LNCAP (cell line): Measurements from ENCODE around the gene SEPTIN8.

Source experiments
- TF ChIP-seq, protein P1 (sequence below): fragments of 450-650 bp; IDR thresholded peaks from 2 replicates; pipeline ENCODE4 v1.5.1; 2017; ENCODE audit warnings: mild to moderate bottlenecking

Gene SEPTIN8

DNA sequence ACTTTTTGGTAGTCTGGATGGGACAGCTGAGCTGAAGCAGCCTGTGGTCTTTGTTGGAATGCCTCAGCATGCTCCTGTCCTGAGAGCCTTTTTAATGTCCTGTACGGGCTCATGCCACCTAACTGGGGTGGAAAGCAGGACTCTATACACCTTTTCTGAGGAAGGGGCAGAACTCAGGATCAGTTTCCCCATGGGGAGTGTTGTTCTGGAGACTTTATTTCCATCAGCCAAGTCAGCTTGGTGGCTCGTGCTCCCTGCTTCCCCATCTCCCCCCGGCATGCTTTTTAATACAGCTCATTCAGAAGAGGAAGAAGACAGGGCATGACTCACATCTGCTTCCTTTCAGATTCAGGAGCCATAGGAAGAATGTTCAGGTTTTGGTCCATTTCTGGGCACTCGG is 5.1 kb upstream of the SEPTIN8 start:
- TF ChIP-seq, protein P1, sequence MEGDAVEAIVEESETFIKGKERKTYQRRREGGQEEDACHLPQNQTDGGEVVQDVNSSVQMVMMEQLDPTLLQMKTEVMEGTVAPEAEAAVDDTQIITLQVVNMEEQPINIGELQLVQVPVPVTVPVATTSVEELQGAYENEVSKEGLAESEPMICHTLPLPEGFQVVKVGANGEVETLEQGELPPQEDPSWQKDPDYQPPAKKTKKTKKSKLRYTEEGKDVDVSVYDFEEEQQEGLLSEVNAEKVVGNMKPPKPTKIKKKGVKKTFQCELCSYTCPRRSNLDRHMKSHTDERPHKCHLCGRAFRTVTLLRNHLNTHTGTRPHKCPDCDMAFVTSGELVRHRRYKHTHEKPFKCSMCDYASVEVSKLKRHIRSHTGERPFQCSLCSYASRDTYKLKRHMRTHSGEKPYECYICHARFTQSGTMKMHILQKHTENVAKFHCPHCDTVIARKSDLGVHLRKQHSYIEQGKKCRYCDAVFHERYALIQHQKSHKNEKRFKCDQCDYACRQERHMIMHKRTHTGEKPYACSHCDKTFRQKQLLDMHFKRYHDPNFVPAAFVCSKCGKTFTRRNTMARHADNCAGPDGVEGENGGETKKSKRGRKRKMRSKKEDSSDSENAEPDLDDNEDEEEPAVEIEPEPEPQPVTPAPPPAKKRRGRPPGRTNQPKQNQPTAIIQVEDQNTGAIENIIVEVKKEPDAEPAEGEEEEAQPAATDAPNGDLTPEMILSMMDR, result no peak

GRCh38 chr5:132781029-132781428 is 4.0 kb upstream of the SEPTIN8 start:
- TF ChIP-seq, protein P1, result no peak

- TF ChIP-seq, protein P1, result no peak
Observed at GRCh38 chr5:132780577-132780976, 3.5 kb upstream of the SEPTIN8 start.

DNA sequence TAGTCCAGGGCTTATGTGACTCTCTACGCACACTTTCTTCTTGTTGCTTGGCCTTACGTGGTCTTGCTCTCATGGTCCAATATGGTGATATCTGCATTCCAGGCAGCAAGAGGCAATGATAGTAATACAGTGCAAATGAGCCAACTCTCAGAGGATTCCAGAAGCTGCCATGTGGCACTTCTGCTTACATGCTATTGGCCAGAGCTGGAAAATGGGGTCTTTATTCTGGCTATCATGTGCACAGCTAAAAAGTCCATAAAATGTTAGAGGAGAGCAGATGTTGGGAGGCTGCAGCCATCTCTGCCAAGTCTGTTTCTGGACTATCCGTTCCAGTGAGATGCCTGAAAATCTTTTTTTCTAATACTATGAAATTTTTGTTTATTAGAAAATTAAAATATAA is 2.9 kb upstream of the SEPTIN8 start:
- TF ChIP-seq, protein P1, result no peak

GRCh38 chr5:132778856-132779255 is 1.8 kb upstream of the SEPTIN8 start:
- TF ChIP-seq, protein P1, result no peak

DNA sequence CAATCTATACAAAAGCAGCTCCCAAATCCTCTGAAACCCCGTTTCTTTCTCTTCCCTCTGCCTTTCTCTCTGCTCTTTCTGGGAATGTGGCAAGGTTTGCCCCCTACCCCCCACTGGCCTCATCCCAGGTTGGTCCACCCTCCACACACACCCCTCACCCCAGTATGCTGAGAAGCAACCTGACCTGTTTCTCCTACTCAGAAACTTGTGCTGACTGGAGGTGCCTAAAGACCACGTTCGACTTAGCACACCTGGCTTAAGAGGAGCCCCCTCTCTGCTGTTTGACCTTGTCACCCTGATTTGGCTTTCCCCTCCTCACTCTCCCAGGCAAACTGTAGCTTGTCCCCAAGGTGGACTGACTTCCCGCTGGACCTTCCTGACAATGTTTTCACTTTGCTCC is 1.1 kb upstream of the SEPTIN8 start:
- TF ChIP-seq, protein P1, result no peak

- TF ChIP-seq, protein P1, result no peak
Observed at GRCh38 chr5:132776938-132777208, 166 bp downstream of the SEPTIN8 start.

DNA sequence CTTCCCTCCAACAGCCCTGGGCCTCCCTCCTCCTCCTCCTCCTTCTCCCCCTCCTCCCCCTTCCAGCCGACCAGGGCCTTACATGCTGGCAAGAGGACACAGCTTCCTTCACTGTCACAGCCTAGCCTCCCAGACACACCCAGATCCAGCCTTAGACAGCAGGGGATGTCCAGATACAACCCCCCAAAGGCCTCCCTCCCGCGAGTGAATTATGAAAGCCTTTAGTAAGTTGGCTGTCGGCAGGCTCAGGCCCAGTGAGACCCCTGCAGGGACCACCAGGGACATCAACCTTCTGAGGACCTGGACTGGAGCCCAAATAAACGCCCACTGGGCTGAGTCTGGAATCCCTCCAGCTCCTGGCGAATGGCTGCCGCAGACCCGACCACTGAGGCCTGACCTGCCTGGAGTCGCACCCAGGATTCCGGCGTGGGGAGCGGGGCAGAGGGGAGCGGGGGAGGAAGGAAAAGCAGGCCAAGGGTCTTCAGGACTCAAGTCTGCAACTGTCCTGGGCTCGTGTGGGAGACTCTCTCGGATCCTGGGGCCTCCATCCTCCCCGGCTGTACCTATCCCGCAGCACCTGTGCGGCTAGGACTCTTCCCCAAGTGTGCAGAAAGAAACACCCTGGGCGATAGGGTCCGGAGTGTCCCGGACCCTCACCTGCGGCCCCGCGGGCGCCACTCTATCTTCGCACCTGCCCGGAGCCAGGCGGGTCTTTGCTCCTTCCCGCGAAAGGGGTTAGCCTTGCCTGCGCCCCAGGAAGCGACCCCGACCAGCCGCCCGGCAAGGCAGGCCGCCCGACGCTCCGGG is 705 bp downstream of the SEPTIN8 start:
- TF ChIP-seq, protein P1, result no peak
